ENCODE measurements around the gene KRT24.

DNA sequence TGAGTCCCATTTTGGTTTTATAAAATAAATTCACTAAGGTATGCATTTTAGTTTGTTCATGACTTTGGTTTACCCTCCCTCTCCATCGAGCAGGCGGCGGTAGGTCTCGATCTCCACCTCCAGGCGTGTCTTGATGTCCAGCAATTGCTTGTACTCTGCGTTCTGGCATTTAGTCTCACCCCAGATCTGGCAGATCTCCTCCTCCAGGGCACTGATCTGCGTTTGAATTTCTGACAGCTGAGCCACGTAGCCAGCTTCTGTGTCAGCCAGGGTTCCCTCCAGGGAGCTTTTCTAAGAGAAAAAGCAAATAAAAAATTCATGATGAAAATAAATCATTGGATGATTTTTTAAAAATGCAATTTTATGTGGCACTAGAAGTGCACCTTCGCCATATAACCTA lies 4.2 kb downstream of the KRT24 start:
- TF ChIP-seq, protein P1, sequence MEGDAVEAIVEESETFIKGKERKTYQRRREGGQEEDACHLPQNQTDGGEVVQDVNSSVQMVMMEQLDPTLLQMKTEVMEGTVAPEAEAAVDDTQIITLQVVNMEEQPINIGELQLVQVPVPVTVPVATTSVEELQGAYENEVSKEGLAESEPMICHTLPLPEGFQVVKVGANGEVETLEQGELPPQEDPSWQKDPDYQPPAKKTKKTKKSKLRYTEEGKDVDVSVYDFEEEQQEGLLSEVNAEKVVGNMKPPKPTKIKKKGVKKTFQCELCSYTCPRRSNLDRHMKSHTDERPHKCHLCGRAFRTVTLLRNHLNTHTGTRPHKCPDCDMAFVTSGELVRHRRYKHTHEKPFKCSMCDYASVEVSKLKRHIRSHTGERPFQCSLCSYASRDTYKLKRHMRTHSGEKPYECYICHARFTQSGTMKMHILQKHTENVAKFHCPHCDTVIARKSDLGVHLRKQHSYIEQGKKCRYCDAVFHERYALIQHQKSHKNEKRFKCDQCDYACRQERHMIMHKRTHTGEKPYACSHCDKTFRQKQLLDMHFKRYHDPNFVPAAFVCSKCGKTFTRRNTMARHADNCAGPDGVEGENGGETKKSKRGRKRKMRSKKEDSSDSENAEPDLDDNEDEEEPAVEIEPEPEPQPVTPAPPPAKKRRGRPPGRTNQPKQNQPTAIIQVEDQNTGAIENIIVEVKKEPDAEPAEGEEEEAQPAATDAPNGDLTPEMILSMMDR (IDR thresholded peaks at IDR 0.05) = no peak
- TF ChIP-seq ZC3H11A (IDR thresholded peaks at IDR 0.05) (no peak), MAFK (IDR thresholded peaks at IDR 0.05; ENCODE audit: partially characterized antibody) (no peak), POLR2A (IDR thresholded peaks at IDR 0.05; ENCODE audit: low read length) (no peak), RCOR1 (IDR thresholded peaks at IDR 0.05; ENCODE audit: low read depth, low read length) (no peak), BHLHE40 (IDR thresholded peaks at IDR 0.05; ENCODE audit: low read depth, low read length) (no peak), FOXS1 (CRISPR knock-in tag; IDR thresholded peaks at IDR 0.05) (no peak), PHF8 (IDR thresholded peaks at IDR 0.05; ENCODE audit: borderline replicate concordance, low read depth) (no peak), SREBF2 (IDR thresholded peaks at IDR 0.05) (no peak)
- TF ChIP-seq, protein P2, sequence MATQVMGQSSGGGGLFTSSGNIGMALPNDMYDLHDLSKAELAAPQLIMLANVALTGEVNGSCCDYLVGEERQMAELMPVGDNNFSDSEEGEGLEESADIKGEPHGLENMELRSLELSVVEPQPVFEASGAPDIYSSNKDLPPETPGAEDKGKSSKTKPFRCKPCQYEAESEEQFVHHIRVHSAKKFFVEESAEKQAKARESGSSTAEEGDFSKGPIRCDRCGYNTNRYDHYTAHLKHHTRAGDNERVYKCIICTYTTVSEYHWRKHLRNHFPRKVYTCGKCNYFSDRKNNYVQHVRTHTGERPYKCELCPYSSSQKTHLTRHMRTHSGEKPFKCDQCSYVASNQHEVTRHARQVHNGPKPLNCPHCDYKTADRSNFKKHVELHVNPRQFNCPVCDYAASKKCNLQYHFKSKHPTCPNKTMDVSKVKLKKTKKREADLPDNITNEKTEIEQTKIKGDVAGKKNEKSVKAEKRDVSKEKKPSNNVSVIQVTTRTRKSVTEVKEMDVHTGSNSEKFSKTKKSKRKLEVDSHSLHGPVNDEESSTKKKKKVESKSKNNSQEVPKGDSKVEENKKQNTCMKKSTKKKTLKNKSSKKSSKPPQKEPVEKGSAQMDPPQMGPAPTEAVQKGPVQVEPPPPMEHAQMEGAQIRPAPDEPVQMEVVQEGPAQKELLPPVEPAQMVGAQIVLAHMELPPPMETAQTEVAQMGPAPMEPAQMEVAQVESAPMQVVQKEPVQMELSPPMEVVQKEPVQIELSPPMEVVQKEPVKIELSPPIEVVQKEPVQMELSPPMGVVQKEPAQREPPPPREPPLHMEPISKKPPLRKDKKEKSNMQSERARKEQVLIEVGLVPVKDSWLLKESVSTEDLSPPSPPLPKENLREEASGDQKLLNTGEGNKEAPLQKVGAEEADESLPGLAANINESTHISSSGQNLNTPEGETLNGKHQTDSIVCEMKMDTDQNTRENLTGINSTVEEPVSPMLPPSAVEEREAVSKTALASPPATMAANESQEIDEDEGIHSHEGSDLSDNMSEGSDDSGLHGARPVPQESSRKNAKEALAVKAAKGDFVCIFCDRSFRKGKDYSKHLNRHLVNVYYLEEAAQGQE (IDR thresholded peaks at IDR 0.05) = no peak
- TF ChIP-seq, protein P3, sequence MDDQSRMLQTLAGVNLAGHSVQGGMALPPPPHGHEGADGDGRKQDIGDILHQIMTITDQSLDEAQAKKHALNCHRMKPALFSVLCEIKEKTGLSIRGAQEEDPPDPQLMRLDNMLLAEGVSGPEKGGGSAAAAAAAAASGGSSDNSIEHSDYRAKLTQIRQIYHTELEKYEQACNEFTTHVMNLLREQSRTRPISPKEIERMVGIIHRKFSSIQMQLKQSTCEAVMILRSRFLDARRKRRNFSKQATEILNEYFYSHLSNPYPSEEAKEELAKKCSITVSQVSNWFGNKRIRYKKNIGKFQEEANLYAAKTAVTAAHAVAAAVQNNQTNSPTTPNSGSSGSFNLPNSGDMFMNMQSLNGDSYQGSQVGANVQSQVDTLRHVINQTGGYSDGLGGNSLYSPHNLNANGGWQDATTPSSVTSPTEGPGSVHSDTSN (IDR thresholded peaks at IDR 0.05) = no peak
- TF ChIP-seq, protein P4, sequence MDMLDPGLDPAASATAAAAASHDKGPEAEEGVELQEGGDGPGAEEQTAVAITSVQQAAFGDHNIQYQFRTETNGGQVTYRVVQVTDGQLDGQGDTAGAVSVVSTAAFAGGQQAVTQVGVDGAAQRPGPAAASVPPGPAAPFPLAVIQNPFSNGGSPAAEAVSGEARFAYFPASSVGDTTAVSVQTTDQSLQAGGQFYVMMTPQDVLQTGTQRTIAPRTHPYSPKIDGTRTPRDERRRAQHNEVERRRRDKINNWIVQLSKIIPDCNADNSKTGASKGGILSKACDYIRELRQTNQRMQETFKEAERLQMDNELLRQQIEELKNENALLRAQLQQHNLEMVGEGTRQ (IDR thresholded peaks at IDR 0.05) = no peak
